ENCODE results near the gene PRKRA. TPM values are rescaled to one million over a fixed set of nuclear protein-coding genes. Genes with fewer than 3 reads are reported as not detected.
"Not testable (repeated sequence)": the region's sequence is repeated elsewhere in the genome, so short reads cannot be mapped to it uniquely, and the experiment has no call there.

Gene PRKRA
- total and polyA plus RNA-seq, 7 donors: 25.1 to 86.1 (median 62.6) TPM

DNA sequence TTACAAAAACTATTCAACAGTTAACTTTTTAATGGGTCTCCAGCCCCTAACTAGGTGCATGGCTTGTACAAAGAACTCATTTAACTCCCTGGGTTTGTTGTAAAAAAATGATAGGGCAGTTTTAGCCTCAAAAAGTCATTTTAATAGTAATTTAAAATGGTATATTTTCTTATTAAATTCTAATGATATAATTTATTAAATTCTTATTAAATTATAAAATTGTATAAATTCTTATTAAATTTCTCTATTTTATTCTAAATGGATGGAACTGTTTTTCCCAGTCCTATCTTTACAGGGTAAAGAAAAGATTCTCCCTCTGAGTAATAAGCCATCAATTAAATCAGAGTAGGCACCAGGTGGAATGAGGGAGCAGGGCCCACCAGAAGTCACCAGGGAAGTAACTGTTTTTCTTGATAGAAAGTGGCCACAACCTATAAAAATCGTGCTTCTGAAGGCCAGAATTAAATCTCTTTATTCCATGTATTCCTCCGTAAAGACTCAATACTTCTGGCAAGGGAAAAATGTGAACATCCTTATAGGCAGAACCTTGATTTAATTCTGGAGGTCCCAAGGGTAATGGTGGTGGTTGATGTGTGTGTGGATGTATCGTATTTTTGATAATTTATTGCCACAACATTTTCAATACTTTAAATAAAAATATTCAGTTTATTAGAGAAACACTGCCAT is 26.6 kb upstream of the PRKRA start:
- H3K4me1 ChIP-seq: peaks cover 0 to 44% (median 36%) of the 10 kb centered on the region in 4 donors
- WGBS, 2 donors: 6 to 16% methylated on average over 3 of the region's 3 CpGs
- TF ChIP-seq EP300 (IDR thresholded peaks at IDR 0.05) (no peak), POLR2AphosphoS5 (IDR thresholded peaks at IDR 0.05) (no peak), POLR2A (IDR thresholded peaks at IDR 0.05) (no peak)
- TF ChIP-seq, protein P1, sequence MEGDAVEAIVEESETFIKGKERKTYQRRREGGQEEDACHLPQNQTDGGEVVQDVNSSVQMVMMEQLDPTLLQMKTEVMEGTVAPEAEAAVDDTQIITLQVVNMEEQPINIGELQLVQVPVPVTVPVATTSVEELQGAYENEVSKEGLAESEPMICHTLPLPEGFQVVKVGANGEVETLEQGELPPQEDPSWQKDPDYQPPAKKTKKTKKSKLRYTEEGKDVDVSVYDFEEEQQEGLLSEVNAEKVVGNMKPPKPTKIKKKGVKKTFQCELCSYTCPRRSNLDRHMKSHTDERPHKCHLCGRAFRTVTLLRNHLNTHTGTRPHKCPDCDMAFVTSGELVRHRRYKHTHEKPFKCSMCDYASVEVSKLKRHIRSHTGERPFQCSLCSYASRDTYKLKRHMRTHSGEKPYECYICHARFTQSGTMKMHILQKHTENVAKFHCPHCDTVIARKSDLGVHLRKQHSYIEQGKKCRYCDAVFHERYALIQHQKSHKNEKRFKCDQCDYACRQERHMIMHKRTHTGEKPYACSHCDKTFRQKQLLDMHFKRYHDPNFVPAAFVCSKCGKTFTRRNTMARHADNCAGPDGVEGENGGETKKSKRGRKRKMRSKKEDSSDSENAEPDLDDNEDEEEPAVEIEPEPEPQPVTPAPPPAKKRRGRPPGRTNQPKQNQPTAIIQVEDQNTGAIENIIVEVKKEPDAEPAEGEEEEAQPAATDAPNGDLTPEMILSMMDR (IDR thresholded peaks at IDR 0.05): no peak
- no peak for DNase-seq
- H3K4me3 ChIP-seq: peak overlapping the region; percentile 56 to 97 (median 64)
- intact Hi-C loops (cut with DNase I): loop anchor here (1.0 kb wide), 1 partner anchor 26 kb away; the partner anchor contains the start of genes PJVK and PRKRA
- no peaks in the 10 kb centered on the region for H3K36me3 ChIP-seq
- no peaks in the 10 kb centered on the region for H3K9me3 ChIP-seq
- peak overlapping the region; percentile 88 to 95 (median 92) for H3K27ac ChIP-seq
- H3K27me3 ChIP-seq: no peaks in the 10 kb centered on the region

DNA sequence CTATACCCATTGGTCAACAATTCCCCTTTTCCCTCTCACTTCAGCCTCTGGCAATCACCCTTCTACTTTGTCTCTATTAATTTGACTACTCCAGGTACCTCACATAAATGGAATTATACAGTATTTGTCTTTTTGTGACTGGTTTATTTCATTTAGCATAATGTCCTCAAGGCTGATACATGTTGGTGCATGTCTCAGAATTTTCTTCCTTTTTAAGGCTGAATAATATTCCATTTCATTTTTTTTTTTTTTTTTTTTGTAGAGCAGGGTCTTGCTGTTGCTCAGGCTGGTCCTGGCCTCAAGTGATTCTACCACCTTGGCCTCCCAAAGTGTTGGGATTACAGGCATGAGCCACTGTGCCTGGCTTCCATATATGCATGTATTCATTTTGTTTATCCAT is 25.5 kb upstream of the PRKRA start:
- H3K4me1 ChIP-seq: peaks cover 0 to 33% (median 25%) of the 10 kb centered on the region in 4 donors
- DNase-seq: no peak
- no peaks in the 10 kb centered on the region for H3K36me3 ChIP-seq
- no peak overlapping the region for H3K4me3 ChIP-seq
- H3K27me3 ChIP-seq: no peaks in the 10 kb centered on the region
- no peaks in the 10 kb centered on the region for H3K9me3 ChIP-seq
- TF ChIP-seq, protein P1 (IDR thresholded peaks at IDR 0.05): no peak
- no peak for TF ChIP-seq POLR2A (IDR thresholded peaks at IDR 0.05)
- TF ChIP-seq POLR2AphosphoS5 (IDR thresholded peaks at IDR 0.05): no peak
- no peak for TF ChIP-seq EP300 (IDR thresholded peaks at IDR 0.05)
- H3K27ac ChIP-seq: no peak overlapping the region
- intact Hi-C loops (cut with DNase I): no loop called here

DNA sequence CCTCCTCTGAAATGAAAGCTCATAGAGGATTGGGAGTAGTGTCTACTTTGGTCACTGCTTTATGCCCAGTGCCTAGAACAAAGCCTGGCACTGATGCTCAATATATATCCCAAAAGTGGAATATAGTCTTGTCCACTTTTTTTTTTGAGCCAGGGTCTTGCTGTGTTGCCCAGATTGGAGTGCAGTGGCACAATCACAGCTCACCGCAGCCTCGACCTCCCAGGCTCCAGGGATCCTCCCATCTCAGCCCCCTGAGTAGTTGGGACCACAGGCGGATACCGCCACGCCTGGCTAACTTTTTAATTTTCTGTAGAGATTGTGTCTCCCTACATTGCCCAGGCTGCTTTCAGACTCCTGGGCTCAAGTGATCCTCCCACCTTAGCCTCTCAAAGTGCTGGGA is 23.6 kb upstream of the PRKRA start:
- no peak for DNase-seq
- TF ChIP-seq POLR2A (IDR thresholded peaks at IDR 0.05): no peak
- TF ChIP-seq EP300 (IDR thresholded peaks at IDR 0.05): no peak
- TF ChIP-seq POLR2AphosphoS5 (IDR thresholded peaks at IDR 0.05): no peak
- TF ChIP-seq, protein P1 (IDR thresholded peaks at IDR 0.05): no peak
- intact Hi-C loops (cut with DNase I): no loop called here
- Histone ChIP-seq H3K27me3 (no peaks in the 10 kb centered on the region), H3K4me3 (no peak overlapping the region), H3K36me3 (peaks cover 0 to 2% (median 0%) of the 10 kb centered on the region in 4 donors), H3K27ac (no peak overlapping the region), H3K9me3 (no peaks in the 10 kb centered on the region), H3K4me1 (peaks cover 0 to 26% (median 16%) of the 10 kb centered on the region in 4 donors)
- 96 to 97% methylated on average over 5 of the region's 5 CpGs for WGBS, 2 donors

DNA sequence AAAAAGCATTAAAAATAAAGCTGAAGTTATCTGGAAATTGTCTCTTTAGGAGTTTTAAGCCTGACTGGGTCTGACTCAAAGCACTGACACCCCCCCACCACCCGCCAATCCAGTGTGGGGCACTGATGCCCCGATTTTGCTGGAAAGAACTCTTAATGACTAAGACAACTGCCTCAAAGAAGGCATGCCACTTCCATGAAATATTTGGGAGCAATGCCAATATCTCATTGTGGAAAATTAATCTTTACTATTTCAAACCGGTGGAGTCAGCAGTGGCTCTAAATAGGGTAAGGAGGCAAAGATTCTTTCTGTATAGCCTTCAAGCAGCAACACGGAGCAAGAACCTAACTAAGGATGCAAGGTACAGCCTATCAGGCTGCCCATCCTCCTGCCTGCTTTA is 23.0 kb upstream of the PRKRA start:
- TF ChIP-seq EP300 (IDR thresholded peaks at IDR 0.05): no peak

DNA sequence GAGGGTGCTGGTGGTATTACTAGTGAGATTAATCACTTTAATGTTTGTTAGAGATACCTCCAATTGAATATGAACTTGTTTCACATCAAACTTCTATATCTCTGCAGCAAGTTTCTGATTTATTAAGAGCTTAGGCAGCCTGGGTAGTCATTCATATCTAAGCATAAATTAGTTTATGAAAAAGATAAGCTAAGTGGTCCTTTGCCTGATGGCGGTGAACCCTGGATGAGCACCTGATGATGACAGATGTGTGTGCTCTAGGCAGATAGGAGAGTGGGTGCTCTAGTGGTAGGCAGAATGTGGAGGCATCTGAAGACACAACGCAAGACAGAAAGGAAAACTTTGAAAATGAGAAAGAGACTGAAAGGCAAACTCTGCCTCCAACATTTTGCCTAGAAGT is 22.4 kb upstream of the PRKRA start:
- DNase-seq: no peak
- H3K9me3 ChIP-seq: no peaks in the 10 kb centered on the region
- TF ChIP-seq POLR2AphosphoS5 (IDR thresholded peaks at IDR 0.05): no peak
- TF ChIP-seq, protein P1 (IDR thresholded peaks at IDR 0.05): no peak
- TF ChIP-seq POLR2A (IDR thresholded peaks at IDR 0.05): no peak
- TF ChIP-seq EP300 (IDR thresholded peaks at IDR 0.05): no peak
- no peak overlapping the region for H3K4me3 ChIP-seq
- 95 to 98% methylated on average over 2 of the region's 2 CpGs for WGBS, 2 donors
- peaks cover 0 to 19% (median 9%) of the 10 kb centered on the region in 4 donors for H3K4me1 ChIP-seq
- H3K36me3 ChIP-seq: peaks cover 0 to 11% (median 0%) of the 10 kb centered on the region in 4 donors
- H3K27ac ChIP-seq: no peak overlapping the region
- H3K27me3 ChIP-seq: no peaks in the 10 kb centered on the region
- intact Hi-C loops (cut with DNase I): no loop called here

More for the DNA sequence above, 23.0 kb upstream of the PRKRA start:
- Histone ChIP-seq H3K9me3 (no peaks in the 10 kb centered on the region), H3K4me3 (no peak overlapping the region), H3K36me3 (peaks cover 0 to 8% (median 0%) of the 10 kb centered on the region in 4 donors), H3K27me3 (no peaks in the 10 kb centered on the region), H3K4me1 (peaks cover 0 to 19% (median 10%) of the 10 kb centered on the region in 4 donors), H3K27ac (no peak overlapping the region)
- intact Hi-C loops (cut with DNase I): no loop called here
- 73 to 81% methylated on average over 4 of the region's 4 CpGs for WGBS, 2 donors
- no peak for DNase-seq

DNA sequence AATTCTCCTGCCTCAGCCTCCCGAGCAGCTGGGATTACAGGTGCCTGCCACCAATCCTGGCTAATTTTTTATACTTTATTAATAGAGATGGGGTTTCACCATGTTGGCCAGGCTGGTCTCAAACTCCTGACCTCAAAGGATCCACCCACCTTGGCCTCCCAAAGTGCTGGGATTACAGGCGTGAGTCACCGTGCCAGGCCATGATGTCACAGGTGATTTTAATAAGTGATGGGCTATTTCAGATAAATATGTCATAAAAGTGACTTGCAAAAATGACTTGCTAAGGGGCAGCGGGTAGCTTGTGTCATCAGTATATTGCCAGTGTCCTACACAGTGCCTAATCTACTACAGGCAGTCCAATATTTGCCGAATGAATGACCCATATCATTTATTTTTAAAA is 20.3 kb upstream of the PRKRA start:
- H3K9me3 ChIP-seq; H3K27me3 ChIP-seq; intact Hi-C loops (cut with DNase I); H3K4me3 ChIP-seq; DNase-seq; H3K27ac ChIP-seq; H3K4me1 ChIP-seq: not testable (repeated sequence)
- H3K36me3 ChIP-seq: peaks cover 0 to 17% (median 0%) of the 10 kb centered on the region in 4 donors
- WGBS, 2 donors: 93 to 97% methylated on average over 5 of the region's 5 CpGs
